Endothelial cell of umbilical vein (primary cell): ENCODE data around the gene MT1B.

Source experiments
- EZH2 ChIP-seq: IDR thresholded peaks from 2 replicates; pipeline ENCODE4 v1.6.1; 2012; ENCODE audit warnings: borderline replicate concordance, low read depth, mild to moderate bottlenecking, moderate library complexity, low read length, inconsistent platforms; ENCODE audit not compliant: severe bottlenecking
- FOS ChIP-seq: IDR thresholded peaks from 2 replicates; pipeline ENCODE4 v1.6.1; 2011; ENCODE audit warnings: mild to moderate bottlenecking, low read length, moderate library complexity, borderline replicate concordance; ENCODE audit not compliant: insufficient read depth
- GATA2 ChIP-seq: IDR thresholded peaks from 2 replicates; pipeline ENCODE4 v1.7.0; 2011; ENCODE audit warnings: low read depth, mild to moderate bottlenecking, moderate library complexity, mixed read lengths, low read length; ENCODE audit not compliant: insufficient read length, insufficient read depth
- JUN ChIP-seq: IDR thresholded peaks from 2 replicates; pipeline ENCODE4 v1.6.1; 2011; ENCODE audit warnings: borderline replicate concordance, low read depth; ENCODE audit not compliant: insufficient read length, insufficient read depth
- MYC ChIP-seq: IDR thresholded peaks from one replicate; pipeline ENCODE4 v1.6.1; 2011; ENCODE audit warnings: mild to moderate bottlenecking, low read depth, low read length
- POLR2A ChIP-seq: IDR thresholded peaks from 2 replicates; pipeline ENCODE4 v1.6.1; 2012; ENCODE audit warnings: low read depth, mild to moderate bottlenecking, control low read depth, low read length
- POLR2AphosphoS5 ChIP-seq: IDR thresholded peaks from 2 replicates; pipeline ENCODE4 v1.6.1; 2012; ENCODE audit warnings: low read depth, mild to moderate bottlenecking, control low read depth, low read length, moderate library complexity; ENCODE audit not compliant: insufficient read depth
- TF ChIP-seq, protein P1 (sequence below), 2 donors: IDR thresholded peaks; 1 replicate in 1 of 2; 2 replicates in 1 of 2; pipeline ENCODE4 v1.5.1; 2011; ENCODE audit warnings: low read length in 2 of 2, mild to moderate bottlenecking in 2 of 2, moderate library complexity in 2 of 2, control low read depth in 1 of 2, inconsistent platforms in 1 of 2, low read depth in 1 of 2; ENCODE audit not compliant: insufficient read depth in 1 of 2; ENCODE audit errors: extremely low read depth in 1 of 2
- TF ChIP-seq, protein P2 (sequence below): IDR thresholded peaks from 2 replicates; pipeline ENCODE4 v1.6.1; 2011; ENCODE audit not compliant: insufficient read depth, insufficient read length

DNA sequence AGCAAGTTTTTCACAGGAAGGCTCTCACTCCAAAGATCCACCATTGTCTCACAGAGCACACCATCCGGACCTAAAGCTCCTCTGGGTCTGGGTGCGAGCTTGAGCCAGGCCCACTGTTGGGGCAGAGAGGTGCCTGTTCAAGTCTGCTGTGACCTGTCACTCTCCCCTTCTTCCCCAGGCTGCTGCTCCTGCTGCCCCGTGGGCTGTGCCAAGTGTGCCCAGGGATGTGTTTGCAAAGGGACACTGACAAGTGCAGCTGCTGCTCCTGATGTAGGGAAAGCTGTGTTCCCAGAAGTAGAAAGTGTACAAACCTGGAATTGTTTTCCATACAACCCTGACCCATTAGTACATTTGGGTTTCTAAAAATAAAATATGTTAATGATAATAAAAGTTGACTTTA, 25.8 kb downstream of the MT1B start:
- TF ChIP-seq, protein P1, sequence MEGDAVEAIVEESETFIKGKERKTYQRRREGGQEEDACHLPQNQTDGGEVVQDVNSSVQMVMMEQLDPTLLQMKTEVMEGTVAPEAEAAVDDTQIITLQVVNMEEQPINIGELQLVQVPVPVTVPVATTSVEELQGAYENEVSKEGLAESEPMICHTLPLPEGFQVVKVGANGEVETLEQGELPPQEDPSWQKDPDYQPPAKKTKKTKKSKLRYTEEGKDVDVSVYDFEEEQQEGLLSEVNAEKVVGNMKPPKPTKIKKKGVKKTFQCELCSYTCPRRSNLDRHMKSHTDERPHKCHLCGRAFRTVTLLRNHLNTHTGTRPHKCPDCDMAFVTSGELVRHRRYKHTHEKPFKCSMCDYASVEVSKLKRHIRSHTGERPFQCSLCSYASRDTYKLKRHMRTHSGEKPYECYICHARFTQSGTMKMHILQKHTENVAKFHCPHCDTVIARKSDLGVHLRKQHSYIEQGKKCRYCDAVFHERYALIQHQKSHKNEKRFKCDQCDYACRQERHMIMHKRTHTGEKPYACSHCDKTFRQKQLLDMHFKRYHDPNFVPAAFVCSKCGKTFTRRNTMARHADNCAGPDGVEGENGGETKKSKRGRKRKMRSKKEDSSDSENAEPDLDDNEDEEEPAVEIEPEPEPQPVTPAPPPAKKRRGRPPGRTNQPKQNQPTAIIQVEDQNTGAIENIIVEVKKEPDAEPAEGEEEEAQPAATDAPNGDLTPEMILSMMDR (IDR thresholded peaks at IDR 0.05; ENCODE audit: extremely low read depth in 1 of 2, insufficient read depth in 1 of 2, low read depth in 1 of 2, low read length in 2 of 2) = no peak
- TF ChIP-seq POLR2AphosphoS5 (no peak), POLR2A (no peak), EZH2 (no peak), JUN (no peak), FOS (no peak), MYC (no peak), GATA2 (no peak)
- TF ChIP-seq, protein P2, sequence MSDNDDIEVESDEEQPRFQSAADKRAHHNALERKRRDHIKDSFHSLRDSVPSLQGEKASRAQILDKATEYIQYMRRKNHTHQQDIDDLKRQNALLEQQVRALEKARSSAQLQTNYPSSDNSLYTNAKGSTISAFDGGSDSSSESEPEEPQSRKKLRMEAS = no peak
